NCI-H2171 (cell line): ENCODE results near the gene ROGDI.
A peak's percentile ranks its signal among the peaks of the same experiment; 100 is the strongest.

ENCODE experiments used
- DNase-seq: peaks from one replicate; lab custom pipeline; 2025; lab: John Stamatoyannopoulos, UW

Gene ROGDI, protein sequence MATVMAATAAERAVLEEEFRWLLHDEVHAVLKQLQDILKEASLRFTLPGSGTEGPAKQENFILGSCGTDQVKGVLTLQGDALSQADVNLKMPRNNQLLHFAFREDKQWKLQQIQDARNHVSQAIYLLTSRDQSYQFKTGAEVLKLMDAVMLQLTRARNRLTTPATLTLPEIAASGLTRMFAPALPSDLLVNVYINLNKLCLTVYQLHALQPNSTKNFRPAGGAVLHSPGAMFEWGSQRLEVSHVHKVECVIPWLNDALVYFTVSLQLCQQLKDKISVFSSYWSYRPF

DNA sequence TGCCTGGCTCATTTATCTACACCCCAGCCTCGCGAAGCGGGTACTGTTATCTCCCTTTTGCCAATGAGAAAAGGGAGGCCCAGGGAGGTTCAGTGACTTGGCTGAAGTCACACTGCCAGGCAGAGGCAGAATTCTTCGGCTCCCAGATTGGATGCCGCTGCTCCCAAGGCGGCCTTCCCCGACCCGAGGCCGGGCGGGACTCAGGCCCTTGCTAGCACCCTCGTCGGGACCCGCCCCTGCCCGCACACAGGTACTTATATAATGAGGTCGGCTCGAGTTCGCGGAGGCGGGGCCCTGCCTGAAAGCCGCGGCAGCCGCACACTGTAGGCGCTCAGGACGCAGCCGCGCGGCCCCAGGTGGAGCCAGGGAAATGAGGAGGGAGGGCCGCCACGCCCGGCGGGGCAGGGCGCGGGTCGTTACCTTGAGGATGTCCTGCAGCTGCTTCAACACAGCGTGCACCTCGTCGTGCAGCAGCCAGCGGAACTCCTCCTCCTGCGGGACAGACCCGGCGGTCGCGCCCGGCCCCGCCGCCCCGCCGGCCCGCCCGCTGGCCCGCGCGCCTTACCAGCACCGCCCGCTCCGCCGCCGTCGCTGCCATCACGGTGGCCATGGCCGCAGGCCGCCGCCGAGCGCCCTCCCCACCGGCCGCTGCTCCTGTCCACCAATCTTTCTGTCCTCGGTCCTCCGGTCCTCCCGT, at the start of gene ROGDI:
Gene ROGDI (minus strand): TSS at position 672 of the 697 bp plus-strand sequence. CDS start 62 bp downstream, at position 610.
- peak; percentile 85 for DNase-seq

DNA sequence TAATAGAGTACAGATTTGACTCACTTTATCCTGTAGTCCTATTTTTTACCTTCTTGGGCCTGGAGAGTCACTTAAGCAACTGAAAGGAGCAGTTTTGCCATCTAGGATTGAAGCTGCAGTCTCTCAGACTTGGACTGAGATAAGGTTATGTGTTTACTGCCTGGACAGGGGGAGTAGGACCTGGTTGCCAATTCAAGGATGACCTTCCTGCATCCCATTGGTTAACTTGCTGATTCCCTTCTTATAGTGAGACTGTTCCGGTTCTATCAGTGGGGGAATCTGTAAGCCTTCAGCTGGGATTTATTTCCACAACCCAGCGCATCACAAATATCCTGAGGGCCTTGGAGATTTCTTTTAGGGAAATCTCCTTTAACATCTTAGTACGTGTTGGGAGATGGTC, 47.8 kb upstream of the ROGDI start:
- no peak for DNase-seq

DNA sequence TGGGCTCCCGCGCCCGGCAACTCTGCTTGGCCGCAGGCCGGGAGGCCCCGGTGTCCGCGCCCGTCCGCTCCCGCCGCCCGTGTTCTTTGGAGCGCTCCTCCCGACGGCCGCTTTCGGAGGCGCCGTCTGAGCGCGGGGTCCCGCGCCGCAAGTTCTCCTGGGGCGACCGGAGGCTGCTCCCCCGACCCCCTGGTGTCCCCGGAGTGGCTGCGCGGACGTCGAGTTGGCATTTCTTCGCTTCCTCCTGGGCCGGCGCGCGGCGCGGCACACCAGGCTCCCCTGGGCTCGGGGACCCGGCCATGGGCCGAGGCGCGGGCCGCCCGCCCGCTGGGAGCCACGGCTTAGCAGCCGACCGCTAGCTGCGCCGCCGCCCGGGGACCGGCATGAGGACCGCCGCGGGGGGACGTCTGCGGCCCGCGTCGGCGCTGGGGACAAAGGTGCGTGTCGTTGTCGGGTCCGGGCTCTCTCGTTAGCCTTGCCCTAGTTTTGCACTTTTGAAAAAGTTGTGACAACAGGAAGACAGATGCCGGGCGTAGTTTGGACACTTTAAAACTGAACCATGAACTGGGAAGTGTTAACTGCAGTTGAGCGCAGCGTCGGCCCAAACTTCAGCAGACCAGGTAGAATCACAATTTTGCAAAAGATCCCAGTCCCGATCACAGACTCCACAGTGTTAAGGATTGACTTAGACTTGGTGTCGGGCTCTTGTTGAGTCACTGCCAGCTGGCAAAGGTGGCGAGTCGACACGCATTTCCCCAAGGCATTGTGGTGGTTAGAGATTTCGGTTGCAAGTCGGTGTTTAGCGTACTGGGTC, 45.5 kb upstream of the ROGDI start:
- DNase-seq, result no peak

DNA sequence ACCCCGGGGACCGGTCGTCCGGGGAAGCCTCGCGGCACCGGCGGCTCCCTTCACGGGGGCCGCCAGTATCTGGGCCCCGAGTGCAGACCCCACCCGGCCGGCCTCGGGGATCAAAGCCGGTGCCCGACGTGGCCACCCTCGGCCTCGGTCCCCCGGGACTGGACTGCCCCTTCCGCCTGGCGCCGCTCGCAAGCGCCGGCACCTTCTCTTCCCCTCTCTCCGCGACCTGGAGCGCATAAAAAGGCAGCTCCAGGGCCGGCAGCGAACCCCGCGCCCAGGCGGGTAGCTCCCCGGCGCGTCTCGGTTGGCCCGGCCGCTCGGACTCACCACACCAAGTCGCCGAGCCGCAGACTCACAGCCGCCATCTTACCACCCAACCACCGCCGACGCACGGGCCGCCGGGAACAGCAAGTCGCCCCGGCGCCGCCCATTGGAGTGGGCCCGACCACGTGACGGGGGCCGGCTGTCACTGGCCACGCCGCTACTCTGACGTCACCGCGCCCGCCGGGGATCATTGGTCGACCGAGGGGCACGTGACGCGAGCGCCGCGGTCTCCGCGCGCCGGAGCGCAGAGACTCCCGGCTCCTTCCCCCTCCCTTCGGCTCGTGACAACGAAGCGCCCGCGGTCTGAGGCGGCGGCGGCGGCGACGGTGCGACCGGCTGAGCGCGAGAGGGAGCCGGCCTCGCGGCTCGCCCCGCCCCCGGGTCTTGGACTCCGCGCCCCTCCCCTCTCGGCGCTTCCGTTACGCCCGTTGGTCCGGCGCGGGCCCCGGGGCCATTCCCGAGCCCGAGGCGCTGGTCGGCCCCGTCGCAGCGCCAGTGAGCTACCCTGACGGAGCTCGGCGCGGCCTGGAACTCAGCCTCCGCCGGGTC, 44.7 kb upstream of the ROGDI start, which contains the start of the genes GLYR1 and UBN1:
Gene GLYR1 (minus strand): TSS at position 388 of the 873 bp plus-strand sequence. CDS start 23 bp downstream, at position 365.
Gene UBN1 (plus strand): TSS at position 581 of the 873 bp plus-strand sequence. CDS start 5,437 bp downstream, outside the sequence.
- peak; percentile 97 for DNase-seq

DNA sequence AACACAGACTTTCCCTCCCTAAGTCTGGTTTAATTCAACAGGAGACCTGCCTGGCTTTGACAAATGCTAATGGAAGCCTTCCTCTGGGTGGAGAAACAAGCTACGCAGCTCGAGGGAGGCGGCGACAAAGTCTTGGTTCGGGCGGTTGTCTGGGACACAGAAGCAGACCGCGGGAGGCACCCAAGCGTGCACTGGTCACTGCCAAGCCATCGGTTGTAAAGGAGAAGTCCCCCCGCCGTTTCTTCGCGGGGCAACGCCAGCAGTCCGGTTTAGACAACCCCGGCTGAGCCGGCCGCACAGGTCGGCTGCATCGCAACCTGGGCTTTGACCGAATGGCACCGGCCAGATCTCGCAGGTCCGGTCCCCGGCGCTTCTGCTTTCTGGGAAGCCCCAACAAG, 44.1 kb upstream of the ROGDI start:
- no peak for DNase-seq

DNA sequence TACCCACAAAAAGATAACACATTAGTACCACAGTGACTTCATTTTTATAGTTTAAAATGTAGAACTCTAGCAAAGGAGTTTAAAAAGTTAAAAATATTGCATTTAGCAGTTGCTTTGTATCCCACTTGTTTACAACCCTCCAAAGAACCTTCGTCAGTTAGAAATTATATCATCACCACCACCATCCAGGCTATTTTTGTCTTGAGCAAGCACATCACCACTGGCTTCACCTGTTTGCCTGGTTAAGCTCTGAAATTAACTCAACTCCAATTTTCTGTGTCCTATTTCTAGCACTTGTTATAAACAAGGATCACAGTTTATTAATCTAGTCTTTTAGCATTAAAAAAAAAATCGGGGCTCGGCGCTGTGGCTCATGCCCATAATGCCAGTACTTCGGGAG, 38.6 kb upstream of the ROGDI start:
- no peak for DNase-seq

DNA sequence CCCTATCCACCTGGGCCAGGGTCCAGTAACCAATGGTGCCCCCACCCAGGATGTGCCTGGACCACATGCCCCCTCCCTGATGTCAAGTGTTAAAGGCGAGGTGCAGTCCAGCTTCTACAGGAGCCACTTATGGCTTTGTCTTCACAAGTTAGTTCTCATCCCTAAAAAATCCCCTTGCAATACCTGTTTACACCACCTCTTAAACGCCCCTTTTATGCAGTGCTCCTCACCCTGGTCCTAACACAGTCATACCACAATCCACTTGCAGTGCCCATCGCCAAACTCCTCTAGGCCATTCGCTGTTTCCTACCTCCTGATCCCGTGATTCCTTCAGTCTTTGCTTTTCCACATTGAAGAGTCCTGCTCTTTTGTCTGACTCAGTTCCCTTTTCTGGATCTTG, 37.5 kb upstream of the ROGDI start:
- no peak for DNase-seq

DNA sequence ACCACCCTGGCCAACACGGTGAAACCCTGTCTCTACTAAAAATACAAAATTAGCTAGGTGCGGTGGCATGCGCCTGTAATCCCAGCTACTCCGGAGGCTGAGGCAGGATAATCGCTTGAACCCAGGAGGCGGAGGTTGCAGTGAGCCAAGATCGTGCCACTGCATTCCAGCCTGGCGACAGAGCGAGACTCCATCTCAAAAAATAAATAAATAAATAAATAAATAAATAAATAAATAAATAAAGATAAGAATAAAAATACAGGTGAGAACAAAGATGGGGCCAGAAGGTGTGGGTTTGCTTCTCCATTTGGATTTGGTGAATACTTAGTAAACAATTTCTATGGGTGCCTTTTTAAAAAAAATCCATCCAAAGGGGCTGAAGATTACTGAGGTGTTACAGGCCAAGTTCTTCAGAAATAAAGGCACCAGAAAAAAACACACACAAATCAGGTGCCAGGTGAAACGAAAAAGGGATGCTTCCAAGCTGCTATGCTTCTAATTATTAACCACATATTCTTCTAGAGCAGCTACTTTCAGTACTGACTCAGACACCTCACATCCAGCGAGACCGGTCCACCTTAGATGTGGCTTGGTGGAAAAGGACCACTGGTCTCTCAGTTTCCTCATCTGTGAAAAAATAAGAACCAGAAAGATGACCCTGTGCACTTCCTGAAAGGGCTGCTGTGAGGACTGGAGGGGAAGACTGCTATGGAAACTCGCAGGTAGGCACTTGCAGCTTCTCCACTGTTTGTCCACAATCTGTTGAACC, 35.5 kb upstream of the ROGDI start:
- DNase-seq, result no peak

DNA sequence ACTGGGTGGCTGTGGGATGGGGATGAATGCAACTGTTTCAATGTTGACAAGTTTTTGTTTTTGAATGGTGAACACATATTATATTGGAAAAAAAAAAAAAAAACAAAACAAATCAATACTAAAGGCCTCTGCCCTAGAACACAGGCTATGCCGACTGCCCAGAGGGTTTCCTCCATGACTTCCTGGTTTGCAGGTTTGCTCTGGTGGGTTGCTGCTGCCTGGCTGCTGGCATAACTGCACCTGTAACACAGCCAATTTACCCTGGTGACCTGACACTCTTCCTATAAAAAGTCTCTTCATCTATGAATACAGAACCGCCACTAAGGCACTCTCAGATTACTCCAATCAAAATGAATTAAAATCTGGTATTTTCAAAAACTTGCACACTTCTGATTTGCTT, 34.3 kb upstream of the ROGDI start:
- DNase-seq, result no peak

DNA sequence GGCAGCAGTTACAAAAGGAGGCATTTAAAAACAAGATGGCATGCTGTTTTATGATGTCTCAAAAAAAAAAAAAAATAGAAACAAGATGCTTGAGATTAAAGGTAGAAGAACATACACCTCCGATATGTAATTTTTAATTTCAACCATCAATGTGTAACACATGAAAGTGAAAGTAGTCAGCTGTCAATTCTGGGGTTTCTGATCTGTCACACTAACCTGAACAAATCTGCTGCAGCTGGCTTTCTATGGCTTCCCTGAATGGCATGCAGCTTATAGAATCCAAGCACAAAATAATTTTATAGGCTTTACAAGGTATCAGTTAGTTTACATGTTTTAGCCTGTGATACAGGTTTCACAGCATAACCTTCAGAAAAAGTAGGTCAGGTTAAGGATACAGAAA, 31.2 kb upstream of the ROGDI start:
- no peak for DNase-seq

DNA sequence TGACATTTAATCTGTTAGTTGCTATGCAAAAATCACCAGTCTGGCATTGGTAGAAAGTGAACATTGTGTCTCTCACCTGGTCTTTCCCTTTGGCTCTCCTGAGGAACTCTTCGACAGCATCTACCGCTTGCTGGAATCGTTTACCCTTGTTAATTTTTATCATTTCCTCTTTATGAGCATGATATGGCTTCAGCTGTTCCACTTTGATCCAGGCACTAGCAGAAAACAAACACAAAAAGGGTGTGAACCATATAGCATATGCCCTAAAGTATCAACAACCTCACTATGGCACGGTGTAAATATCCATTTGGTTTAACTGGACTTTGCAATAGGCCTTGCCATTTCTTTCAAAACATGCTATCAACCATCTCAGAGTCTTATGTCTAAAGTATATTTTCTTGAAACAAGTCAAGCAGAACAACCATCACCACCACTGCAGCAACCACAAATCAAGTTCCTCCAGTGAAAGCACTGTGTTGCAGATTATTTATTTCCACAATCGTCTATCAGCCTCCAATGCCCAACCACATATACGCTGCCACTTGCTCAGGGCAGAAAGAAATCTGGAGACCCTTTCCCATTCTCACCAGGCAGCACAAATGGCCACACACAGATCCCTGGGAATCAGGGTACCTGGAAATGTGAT, 30.4 kb upstream of the ROGDI start:
- no peak for DNase-seq

DNA sequence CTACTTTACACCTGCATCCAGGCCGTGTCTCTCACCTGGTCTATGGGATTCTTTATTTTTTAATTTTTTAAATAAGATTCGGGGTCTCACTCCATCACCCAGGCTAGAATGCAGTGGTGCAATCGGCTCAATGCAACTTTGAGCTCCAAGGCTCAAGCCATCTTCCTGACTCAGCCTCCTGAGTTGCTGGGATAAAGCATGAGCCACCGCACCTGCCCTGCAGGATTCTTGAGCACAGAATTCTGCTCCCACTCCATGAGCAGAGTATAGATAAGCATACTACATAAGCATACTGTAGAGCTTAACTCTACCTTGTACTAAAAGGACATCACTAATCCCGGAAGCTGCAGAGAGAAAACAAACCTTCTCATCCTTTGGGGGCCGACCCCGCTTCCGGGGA, 29.2 kb upstream of the ROGDI start:
- no peak for DNase-seq

DNA sequence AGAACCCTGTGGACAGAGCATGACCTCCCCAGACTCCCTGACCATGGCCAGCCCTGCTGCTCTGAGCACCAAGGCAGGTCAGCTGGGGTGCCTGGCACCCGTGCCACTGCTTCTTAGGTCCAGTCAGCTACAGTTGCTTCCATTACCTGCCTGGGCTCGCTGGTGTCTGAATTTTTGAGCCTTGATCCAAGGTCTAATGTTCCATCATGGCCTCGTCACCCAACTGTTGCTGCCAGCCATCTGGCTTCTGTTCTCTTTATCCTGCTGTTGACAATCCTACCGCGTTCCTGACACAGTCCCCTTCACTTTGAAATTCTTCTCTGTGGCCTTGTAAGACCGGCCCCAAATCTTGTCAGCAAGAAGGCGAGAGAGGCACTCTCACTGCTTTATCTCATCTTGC, 28.0 kb upstream of the ROGDI start:
- no peak for DNase-seq

DNA sequence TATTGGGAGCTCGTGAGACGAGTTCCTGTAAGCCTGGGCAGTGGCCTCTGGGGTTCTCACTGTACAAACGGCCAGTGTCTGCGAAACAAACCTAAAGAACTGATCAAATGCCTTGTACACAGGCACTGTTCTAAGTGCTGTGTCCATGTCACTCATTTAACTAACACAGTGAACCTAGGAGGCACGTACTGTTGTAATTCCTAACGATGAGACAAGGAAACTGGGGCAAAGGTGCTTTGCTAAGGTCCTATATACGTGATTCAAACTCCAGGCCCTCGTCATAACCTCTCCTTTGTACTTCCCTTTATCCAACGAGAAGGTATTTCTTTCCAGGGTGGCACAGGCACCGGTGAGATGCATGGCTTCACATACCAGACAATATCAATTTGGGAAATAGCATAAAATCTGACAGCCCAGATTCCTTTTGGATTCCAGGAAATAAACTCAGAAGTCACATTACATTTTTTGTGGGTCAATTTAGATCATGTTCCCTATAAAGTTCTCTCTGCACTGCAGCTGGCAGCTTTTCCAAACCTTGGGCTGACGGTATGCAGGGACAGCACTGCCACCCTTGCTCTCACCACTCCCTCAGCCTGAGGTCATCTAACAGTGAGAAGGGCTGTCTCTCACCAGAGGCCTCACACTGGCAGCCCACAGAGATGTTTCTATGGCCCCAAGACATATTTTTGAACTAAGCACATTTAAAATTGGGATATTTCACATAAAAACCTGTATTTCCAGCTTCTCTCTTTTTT, 26.3 kb upstream of the ROGDI start:
- DNase-seq, result no peak

DNA sequence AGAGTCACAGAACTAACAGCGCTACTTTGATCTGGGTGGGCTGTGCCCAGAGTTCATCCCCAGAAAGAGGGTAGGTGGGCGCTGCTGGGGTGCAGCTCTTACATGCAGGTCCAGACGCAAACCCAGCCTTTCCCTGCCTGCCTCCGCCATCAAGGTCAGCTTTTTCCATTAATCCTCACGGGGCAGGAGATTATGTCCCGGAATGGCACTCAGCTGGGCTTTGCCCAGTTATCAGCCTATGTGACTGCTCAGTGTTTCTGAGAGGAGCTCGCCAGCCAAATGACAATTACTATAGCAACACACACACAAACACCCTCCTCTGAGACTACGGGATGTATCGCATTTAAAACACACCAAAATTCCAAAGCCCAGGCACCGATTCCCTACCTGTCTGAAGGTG, 24.5 kb upstream of the ROGDI start:
- DNase-seq, result no peak

DNA sequence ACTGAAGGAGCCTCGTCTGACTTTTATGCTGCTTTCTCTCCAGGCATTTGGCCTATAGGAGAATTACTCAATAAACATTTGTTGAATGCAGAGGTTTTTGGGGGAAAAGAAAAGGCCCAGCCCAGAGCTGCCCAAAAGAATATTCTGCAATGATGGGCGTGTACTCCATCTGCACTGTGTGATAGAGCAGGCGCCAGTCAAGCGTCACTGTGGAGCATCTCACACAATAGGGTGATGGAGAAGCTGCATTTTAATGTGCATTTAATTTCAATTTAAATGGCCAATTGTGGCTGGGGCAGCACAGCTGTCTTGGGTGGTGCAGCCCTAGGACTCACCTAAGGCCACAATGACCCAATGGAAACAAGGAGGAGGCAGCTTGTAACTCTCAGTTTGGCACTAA, 24.1 kb upstream of the ROGDI start:
- no peak for DNase-seq

DNA sequence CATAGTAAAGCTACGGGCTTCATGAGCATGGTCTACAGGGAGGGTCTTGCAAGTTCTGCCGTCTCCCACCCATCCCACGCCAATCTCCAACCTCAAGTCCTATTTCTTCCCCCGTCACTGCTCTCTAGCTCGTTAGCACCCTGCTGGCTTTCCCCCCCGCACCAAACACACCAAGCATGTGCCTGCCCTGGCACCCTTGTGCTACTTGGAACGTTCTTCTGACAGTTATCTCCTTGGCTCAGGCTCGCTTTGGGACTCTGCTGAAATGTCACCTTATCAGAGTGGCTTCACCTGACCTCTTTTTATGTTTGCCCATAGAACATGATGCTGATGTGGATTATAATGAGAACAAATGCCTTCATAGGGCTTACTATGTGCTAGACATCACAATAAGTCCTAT, 22.8 kb upstream of the ROGDI start:
- no peak for DNase-seq

DNA sequence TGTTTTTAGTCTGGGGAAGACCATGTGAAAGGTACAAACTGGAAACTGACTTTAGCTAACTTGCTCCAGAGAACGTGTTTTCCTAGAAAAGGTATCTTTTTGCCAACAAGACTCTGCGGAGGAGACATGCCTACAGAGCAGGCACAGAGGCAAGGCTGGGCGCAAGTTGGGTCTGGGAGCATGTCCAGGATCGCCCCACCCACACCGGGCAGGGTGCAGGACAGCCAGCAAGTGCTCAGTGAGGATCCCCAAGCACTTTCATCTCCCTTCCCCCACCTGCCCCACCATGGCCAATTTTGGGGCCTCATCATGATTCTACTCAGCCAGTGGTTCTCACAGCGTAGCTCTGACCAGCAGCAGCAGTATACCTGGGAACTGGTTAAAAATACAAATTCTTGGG, 18.2 kb upstream of the ROGDI start:
- DNase-seq, result no peak

DNA sequence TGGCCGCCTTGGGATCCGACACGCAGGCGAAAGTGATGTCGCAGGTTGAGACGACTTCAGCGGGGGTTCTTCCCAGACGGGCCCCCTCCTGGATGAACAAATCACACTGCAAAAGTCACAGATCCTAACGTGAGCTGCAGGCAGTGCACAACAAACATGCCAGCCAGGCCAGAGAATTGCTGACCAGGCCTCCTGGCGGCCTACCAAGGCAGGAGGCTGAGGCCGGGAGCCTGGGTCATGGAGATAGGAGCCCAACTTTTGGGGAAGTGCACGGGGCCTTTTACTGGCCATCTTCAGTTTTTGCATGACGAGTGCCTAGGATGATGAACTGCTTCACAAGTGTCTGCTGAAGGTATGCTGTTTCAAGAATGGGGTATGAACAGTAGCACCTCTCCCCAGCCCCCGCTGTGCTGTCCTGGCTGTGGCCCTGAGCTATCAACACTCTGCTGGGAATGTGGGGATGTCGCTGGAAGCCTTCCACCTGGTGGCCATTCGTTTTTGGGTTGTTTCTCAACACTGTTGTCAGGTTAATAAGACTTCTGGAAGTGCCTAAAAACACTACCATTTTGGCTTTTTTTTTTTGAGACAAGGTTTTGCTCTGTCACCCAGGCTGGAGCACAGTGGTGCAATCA, 12.2 kb upstream of the ROGDI start:
- no peak for DNase-seq
